Colonic mucosa (tissue), 4 donors: ENCODE results near the gene ID2. TPM values are rescaled to one million over a fixed set of nuclear protein-coding genes. Genes with fewer than 3 reads are reported as not detected.

Experiments used
- DNase-seq: peaks from one replicate; pipeline ENCODE4 v3.0.0-alpha.2; 2020
- H3K27ac ChIP-seq: fragments of 200-600 bp; one replicate; pipeline ENCODE4 v1.8.0; 2021
- H3K27me3 ChIP-seq: fragments of 200-600 bp; one replicate; pipeline ENCODE4 v1.8.0; 2021
- H3K36me3 ChIP-seq: fragments of 200-600 bp; one replicate; pipeline ENCODE4 v1.8.0; 2021
- H3K4me1 ChIP-seq: fragments of 200-600 bp; one replicate; pipeline ENCODE4 v1.8.0; 2021; ENCODE audit warnings: mild to moderate bottlenecking
- H3K4me3 ChIP-seq: fragments of 200-600 bp; one replicate; pipeline ENCODE4 v1.8.0; 2021
- H3K9ac ChIP-seq, 2 donors: one replicate each; pipeline ENCODE4 v1.7.0; 2013; ENCODE audit warnings: control low read depth in 2 of 2, low read depth in 2 of 2, low read length in 2 of 2
- H3K9me3 ChIP-seq: fragments of 200-600 bp; one replicate; pipeline ENCODE4 v1.8.0; 2021
- intact Hi-C: fragments of 100-400 bp; cut with DNase I; formaldehyde crosslinking; loops from one replicate; pipeline ENCODE4 v1.14.1; 2022
- total RNA-seq, 2 donors: library from RNA; stranded (reverse); fragmentation: NEBNext Ultra II Directional in 1 of 2; extraction: Animal tissue kit (Norgen Biotek cat#: 25700) in 1 of 2; gene quantifications; one replicate each; pipeline ENCODE4 v1.2.1, GENCODE V29; 2021
- TF ChIP-seq, protein P1 (sequence below): fragments of 200-600 bp; IDR thresholded peaks from one replicate; pipeline ENCODE4 v1.8.0; 2022; ENCODE audit warnings: antibody characterized with exemption, mild to moderate bottlenecking
- donor health status: healthy.
- donor health status: DM: no; HTN: no; CAD: no.
- donor health status: DM: no; HTN: no; CAD: no.

ID2 gene
- total RNA-seq, 2 donors from 2014 or later: 100.0 to 108 TPM

DNA sequence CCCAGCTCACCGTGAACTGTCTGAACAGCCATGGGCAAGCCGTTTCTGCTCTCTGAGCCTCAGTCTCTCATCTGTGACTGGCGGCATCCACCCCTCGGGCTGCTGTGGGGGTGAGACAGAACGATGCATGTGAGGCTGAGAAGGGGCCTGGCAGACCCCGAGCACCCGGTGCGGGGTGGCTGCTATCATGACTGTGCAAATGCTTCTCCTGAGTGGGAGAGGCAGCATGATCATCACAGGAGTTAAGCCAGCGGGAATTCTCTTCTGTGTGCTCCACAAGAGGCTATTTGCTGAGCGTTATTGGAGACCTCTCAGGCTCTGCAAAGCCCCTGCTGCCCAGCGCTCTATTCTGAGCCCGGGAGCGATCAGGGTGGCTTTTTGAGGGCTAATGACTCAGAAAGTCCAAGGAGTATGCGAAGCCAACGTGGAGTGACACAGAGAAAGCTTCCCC lies 45.8 kb upstream of the ID2 start:
- no peak overlapping the region for H3K9ac ChIP-seq
- H3K9me3 ChIP-seq: no peaks in the 10 kb centered on the region
- H3K36me3 ChIP-seq: no peaks in the 10 kb centered on the region
- no peak for DNase-seq
- intact Hi-C loops: no loop called here
- TF ChIP-seq, protein P1, sequence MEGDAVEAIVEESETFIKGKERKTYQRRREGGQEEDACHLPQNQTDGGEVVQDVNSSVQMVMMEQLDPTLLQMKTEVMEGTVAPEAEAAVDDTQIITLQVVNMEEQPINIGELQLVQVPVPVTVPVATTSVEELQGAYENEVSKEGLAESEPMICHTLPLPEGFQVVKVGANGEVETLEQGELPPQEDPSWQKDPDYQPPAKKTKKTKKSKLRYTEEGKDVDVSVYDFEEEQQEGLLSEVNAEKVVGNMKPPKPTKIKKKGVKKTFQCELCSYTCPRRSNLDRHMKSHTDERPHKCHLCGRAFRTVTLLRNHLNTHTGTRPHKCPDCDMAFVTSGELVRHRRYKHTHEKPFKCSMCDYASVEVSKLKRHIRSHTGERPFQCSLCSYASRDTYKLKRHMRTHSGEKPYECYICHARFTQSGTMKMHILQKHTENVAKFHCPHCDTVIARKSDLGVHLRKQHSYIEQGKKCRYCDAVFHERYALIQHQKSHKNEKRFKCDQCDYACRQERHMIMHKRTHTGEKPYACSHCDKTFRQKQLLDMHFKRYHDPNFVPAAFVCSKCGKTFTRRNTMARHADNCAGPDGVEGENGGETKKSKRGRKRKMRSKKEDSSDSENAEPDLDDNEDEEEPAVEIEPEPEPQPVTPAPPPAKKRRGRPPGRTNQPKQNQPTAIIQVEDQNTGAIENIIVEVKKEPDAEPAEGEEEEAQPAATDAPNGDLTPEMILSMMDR: no peak
- H3K27me3 ChIP-seq: no peaks in the 10 kb centered on the region
- H3K4me3 ChIP-seq: no peak overlapping the region
- no peaks in the 10 kb centered on the region for H3K4me1 ChIP-seq
- no peak overlapping the region for H3K27ac ChIP-seq

DNA sequence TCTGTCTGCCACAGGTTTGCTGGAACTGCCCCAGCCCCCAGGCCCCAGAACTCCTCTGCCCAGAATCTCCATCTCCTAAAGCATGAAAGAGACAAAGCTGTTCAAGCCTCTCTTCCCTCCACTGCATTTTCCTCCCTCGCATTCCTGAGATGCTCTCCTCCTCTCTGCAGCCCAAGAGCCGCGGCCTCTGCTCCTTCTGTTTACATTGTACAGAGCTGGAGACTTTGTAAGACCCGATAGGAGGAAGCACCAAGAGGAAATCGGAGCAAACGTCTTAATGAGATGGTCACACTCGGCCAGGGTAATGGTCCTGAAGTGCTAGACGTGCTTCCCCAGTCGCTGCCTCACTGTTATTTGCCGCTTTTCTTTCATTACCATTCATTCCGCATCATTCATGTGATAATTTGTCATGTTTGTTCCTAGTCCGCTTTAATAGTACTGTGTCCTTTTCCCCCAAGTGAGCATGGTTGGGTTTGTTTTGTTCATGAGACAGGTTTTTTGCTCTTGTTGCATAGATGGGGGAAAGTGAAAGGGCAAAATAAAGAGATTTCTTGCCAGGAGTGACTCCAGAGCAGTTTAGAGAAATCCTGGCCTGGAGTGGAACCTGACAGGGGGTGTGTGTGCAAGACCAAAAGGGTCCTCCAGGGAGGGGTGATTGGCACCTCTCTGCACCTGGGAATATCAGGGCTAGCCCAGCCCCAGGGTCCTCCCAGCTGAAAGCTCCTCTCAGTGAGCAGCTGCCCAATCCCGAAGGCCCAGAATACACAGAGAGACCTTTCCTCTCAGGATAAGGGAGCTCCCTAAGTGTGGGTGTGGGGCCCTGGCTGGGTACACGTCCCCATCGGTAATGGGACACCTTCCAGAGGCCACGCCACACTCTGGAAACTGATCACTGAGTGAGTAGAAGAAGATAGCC lies 44.9 kb upstream of the ID2 start:
- no peak overlapping the region for H3K27ac ChIP-seq
- no peak for DNase-seq
- intact Hi-C loops: no loop called here
- no peaks in the 10 kb centered on the region for H3K27me3 ChIP-seq
- no peaks in the 10 kb centered on the region for H3K4me1 ChIP-seq
- no peaks in the 10 kb centered on the region for H3K36me3 ChIP-seq
- no peaks in the 10 kb centered on the region for H3K9me3 ChIP-seq
- no peak overlapping the region for H3K4me3 ChIP-seq
- no peak overlapping the region for H3K9ac ChIP-seq
- TF ChIP-seq, protein P1: no peak

DNA sequence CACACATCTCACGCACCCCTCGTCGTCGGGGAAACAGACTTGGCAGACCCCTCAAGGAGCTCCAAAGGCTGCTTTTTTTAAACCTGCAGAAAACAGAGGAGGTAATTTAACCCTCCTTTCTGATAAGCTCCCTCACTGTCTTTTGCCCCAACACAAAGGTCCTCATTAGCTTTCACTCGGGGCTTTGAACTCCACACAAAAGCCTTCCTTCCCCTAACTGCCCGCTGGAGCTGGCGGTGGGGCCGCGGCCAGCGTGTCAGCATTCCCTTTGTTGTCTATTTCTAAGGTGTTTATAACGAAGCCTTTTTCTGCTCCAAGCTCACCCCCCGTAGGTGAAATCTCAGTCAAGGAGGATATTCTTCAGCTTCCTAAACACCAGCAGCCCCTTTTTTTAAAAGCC lies 43.5 kb upstream of the ID2 start:
- TF ChIP-seq, protein P1: no peak
- intact Hi-C loops: no loop called here
- H3K27me3 ChIP-seq: no peaks in the 10 kb centered on the region
- no peaks in the 10 kb centered on the region for H3K36me3 ChIP-seq
- no peak for DNase-seq
- no peak overlapping the region for H3K4me3 ChIP-seq
- no peak overlapping the region for H3K9ac ChIP-seq
- H3K4me1 ChIP-seq: no peaks in the 10 kb centered on the region
- H3K9me3 ChIP-seq: no peaks in the 10 kb centered on the region
- no peak overlapping the region for H3K27ac ChIP-seq

DNA sequence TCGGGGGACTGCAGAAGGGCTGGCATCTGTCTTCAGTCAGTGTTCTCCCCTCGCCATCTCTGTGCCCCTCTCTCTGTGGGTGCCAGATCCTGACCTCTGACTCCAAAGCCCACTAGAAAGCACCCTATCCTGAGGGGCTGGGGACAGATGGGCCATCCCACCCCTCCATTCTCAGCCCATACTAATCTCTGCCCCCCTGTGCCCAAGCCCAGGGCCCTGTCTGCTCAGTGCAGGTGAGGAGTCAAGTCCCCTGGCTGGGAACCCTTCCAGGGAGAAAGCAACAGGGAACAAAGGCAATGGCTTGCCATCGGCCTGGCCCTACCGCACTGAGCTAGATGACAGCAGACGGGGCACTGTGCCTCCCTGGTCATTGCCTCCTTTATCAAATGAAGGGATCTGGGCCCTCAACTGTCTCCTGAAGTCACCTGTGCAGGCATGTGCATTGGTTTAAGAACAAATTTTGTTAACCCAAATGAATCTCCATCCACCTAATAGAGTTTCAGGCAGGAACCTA lies 42.7 kb upstream of the ID2 start:
- intact Hi-C loops: no loop called here
- Histone ChIP-seq H3K9ac (no peak overlapping the region), H3K27ac (no peak overlapping the region), H3K9me3 (no peaks in the 10 kb centered on the region), H3K4me3 (no peak overlapping the region), H3K27me3 (no peaks in the 10 kb centered on the region), H3K4me1 (no peaks in the 10 kb centered on the region), H3K36me3 (no peaks in the 10 kb centered on the region)
- TF ChIP-seq, protein P1: no peak
- DNase-seq: no peak

DNA sequence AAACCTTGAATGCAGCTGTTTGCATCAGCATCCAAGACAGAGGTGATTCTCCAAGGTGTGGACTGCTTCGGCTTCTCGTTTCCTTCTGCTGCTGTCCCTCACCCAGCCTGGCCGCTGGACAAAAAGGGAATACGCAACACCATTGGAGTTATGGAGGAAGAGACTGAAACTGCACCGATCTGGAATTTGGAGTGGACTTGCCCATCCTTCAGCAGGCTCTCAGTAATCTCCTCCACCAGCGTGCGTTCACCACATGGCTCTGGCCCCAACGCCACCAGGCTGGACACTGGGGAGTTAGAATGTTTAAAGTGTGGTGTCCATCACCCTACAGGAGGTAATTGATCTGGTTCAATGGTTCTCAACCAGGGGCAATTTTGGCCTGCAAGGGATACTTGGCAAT lies 41.4 kb upstream of the ID2 start:
- Histone ChIP-seq H3K4me1 (no peaks in the 10 kb centered on the region), H3K9ac (no peak overlapping the region), H3K9me3 (no peaks in the 10 kb centered on the region), H3K27me3 (no peaks in the 10 kb centered on the region), H3K4me3 (no peak overlapping the region), H3K36me3 (no peaks in the 10 kb centered on the region), H3K27ac (no peak overlapping the region)
- intact Hi-C loops: no loop called here
- TF ChIP-seq, protein P1: no peak
- no peak for DNase-seq
